K562 (cell line): Measurements from ENCODE around the gene DRAXIN. TPM values are rescaled to one million over a fixed set of nuclear protein-coding genes. Genes with fewer than 3 reads are reported as not detected.

ENCODE experiments used
- ATAC-seq: fragments of 200-7000 bp; cut with Tn5 transposase; 3 replicates; pipeline ENCODE4 v1.9.1; 2020; ENCODE audit warnings: moderate library complexity
- BruUV-seq: library from RNA; stranded (reverse); fragments of 400-500 nt; replicated peaks from 2 replicates; lab custom pipeline; 2021; lab: Mats Ljungman, UMichigan
- CTCF ChIA-PET: fragments of 300-600 bp; formaldehyde crosslinking; extraction: SDS; loops from one replicate; lab custom pipeline; 2021; ENCODE audit warnings: low intra/inter-chr PET ratio; lab: Yijun Ruan, JAX
- POLR2A ChIA-PET: fragments of 300-600, 350-650 bp; sonication (Branson Sonifier 250); formaldehyde crosslinking; extraction: SDS; loops from one replicate; lab custom pipeline; 2021; ENCODE audit warnings: antibody characterized with exemption, inconsistent platforms; lab: Yijun Ruan, JAX
- DNase-seq, 4 experiments: peaks; one replicate each; pipeline versions ENCODE4 v3.0.0 to v3.0.0-alpha.2; 2011 to 2018; ENCODE audit warnings: low spot score in 3 of 4, mixed read lengths in 3 of 4; ENCODE audit errors: extremely low read depth in 1 of 4
- FAIRE-seq: peaks from 2 replicates; lab custom pipeline; 2011; peaks lifted over from hg19 to GRCh38; lab: Jason Lieb, UNC
- H2AFZ ChIP-seq: 2 replicates; pipeline ENCODE4 v1.6.0; 2011; ENCODE audit warnings: low read depth, low read length, control low read depth, inconsistent platforms
- H3K27ac ChIP-seq: fragments of 200-600 bp; 3 replicates; pipeline ENCODE4 v1.8.0; 2011; ENCODE audit warnings: low read depth, mild to moderate bottlenecking, control low read depth, inconsistent platforms, low read length, moderate library complexity, mixed read lengths; ENCODE audit errors: extremely low read depth
- H3K27me3 ChIP-seq, 2 experiments: fragments of 300-600 bp in 1 of 2; 2 replicates in 1 of 2; 3 replicates in 1 of 2; pipeline versions ENCODE4 v1.6.0 to v1.8.0; 2011; ENCODE audit warnings: inconsistent platforms in 2 of 2, low read length in 2 of 2, mild to moderate bottlenecking in 1 of 2, mixed read lengths in 1 of 2, moderate library complexity in 1 of 2; ENCODE audit not compliant: control insufficient read depth in 2 of 2, insufficient read depth in 2 of 2
- H3K36me3 ChIP-seq: fragments of 300-600 bp; 3 replicates; pipeline ENCODE4 v1.8.0; 2011; ENCODE audit warnings: mild to moderate bottlenecking, low read length, inconsistent platforms; ENCODE audit not compliant: control insufficient read depth, insufficient read depth
- H3K4me1 ChIP-seq, 2 experiments: fragments of 200-600 bp in 1 of 2; replicated peaks in 1 of 2; 2 replicates in 1 of 2; 3 replicates in 1 of 2; pipeline versions ENCODE4 v1.5.1 to v1.8.0; 2011; ENCODE audit warnings: inconsistent platforms in 2 of 2, low read length in 2 of 2, mild to moderate bottlenecking in 1 of 2, mixed read lengths in 1 of 2, moderate library complexity in 1 of 2; ENCODE audit not compliant: control insufficient read depth in 2 of 2, insufficient read depth in 2 of 2
- H3K4me2 ChIP-seq: 2 replicates; pipeline ENCODE4 v1.6.1; 2011; ENCODE audit warnings: low read length, control low read depth, inconsistent platforms, mixed read lengths; ENCODE audit not compliant: insufficient read depth
- H3K4me3 ChIP-seq: fragments of 200-600 bp; sonication (generic), shearing (Covaris generic); 2 replicates; pipeline ENCODE4 v1.5.1; 2016; ENCODE audit warnings: control low read depth, inconsistent platforms
- H3K79me2 ChIP-seq: fragments of 200-600 bp; 3 replicates; pipeline ENCODE4 v1.8.0; 2011; ENCODE audit warnings: low read length, inconsistent platforms; ENCODE audit not compliant: control insufficient read depth, insufficient read depth
- H3K9ac ChIP-seq, 2 experiments: 2 replicates each; pipeline versions ENCODE4 v1.6.0 to v1.6.1; 2011; ENCODE audit warnings: low read depth in 2 of 2, low read length in 2 of 2, control low read depth in 1 of 2, inconsistent platforms in 1 of 2, mild to moderate bottlenecking in 1 of 2, mixed read lengths in 1 of 2; ENCODE audit not compliant: insufficient read depth in 1 of 2
- H3K9me1 ChIP-seq: one replicate; pipeline ENCODE4 v1.6.0; 2011; ENCODE audit warnings: inconsistent platforms, mild to moderate bottlenecking, low read length, moderate library complexity; ENCODE audit not compliant: control insufficient read depth, insufficient read depth
- H3K9me3 ChIP-seq: replicated peaks from 2 replicates; pipeline ENCODE4 v1.5.1; 2011; ENCODE audit warnings: low read depth, low read length, inconsistent platforms; ENCODE audit not compliant: control insufficient read depth, insufficient read depth
- H4K20me1 ChIP-seq: replicated peaks from 2 replicates; pipeline ENCODE4 v1.6.1; 2011; ENCODE audit warnings: low read length, inconsistent platforms, mixed read lengths; ENCODE audit not compliant: control insufficient read depth, insufficient read depth
- CHCHD3 ChIP-seq: fragments of 250-450 bp; sonication (Bioruptor Pico); IDR thresholded peaks from 2 replicates; pipeline ENCODE4 v2.1.2; 2022; ENCODE audit warnings: mild to moderate bottlenecking
- FOXJ3 ChIP-seq: sonication (generic); formaldehyde crosslinking; IDR thresholded peaks from 2 replicates; pipeline ENCODE4 v1.4.0; 2020; ENCODE audit warnings: mild to moderate bottlenecking, missing genetic modification reagents
- KLF16 ChIP-seq: IDR thresholded peaks from 2 replicates; pipeline ENCODE4 v1.6.1; 2016; ENCODE audit warnings: antibody characterized with exemption
- PTRF ChIP-seq: fragments of 450-650 bp; IDR thresholded peaks from 2 replicates; pipeline ENCODE4 v1.6.1; 2016; ENCODE audit warnings: mild to moderate bottlenecking, missing genetic modification characterization, missing compliant biosample characterization
- RBFOX2 ChIP-seq: fragments of 200-400 bp; formaldehyde crosslinking; IDR thresholded peaks from 2 replicates; pipeline ENCODE4 v1.6.1; 2017; ENCODE audit warnings: low read depth, mild to moderate bottlenecking, low read length, moderate library complexity
- TAF1 ChIP-seq: IDR thresholded peaks from 2 replicates; pipeline ENCODE4 v1.6.1; 2011; ENCODE audit warnings: mild to moderate bottlenecking, low read length, moderate library complexity; ENCODE audit not compliant: insufficient read depth, control insufficient read depth, severe bottlenecking; ENCODE audit errors: extremely low read depth
- WGBS: fragments of 100-300 bp; shearing (Covaris generic); methylation state at CpG from one replicate; pipeline ENCODE4 v1.1.6; 2016; ENCODE audit warnings: low coverage, mixed read lengths; ENCODE audit not compliant: insufficient coverage; ENCODE audit errors: missing lambda C conversion rate; 5-methylcytosine and 5-hydroxymethylcytosine counted together
- in situ Hi-C: fragments of 300-500 bp; cut with MboI; formaldehyde crosslinking; loops from 4 replicates; pipeline ENCODE4 v1.15.0; 2018; ENCODE audit warnings: inconsistent platforms, mixed read lengths
- intact Hi-C: fragments of 100-400 bp; cut with micrococcal nuclease; formaldehyde crosslinking; loops from 2 replicates; pipeline ENCODE4 v1.14.2; 2022
- polyA plus RNA-seq, 8 experiments: library from polyadenylated mRNA; depleted of rRNA in 4 of 8; stranded (reverse) in 5 of 8; unstranded in 3 of 8; fragments of >200 nt; fragmentation: Nextera tagmentation in 2 of 8; fragmentation: Illumina TruSeq in 1 of 8; extraction: Ambion mirVana in 2 of 8; extraction: Trizol in 1 of 8; gene quantifications; 2 replicates each; pipeline versions ENCODE4 v1.2.1 to v1.2.3, GENCODE V29; 2011 to 2014; ENCODE audit warnings: inconsistent platforms in 1 of 8, missing spikeins in 1 of 8
- total RNA-seq, 7 experiments: library from RNA; depleted of rRNA in 6 of 7; stranded (reverse); fragments of >200 nt in 6 of 7; fragmentation: Illumina TruSeq in 2 of 7; extraction: Trizol in 2 of 7; gene quantifications; 2 replicates each; pipeline versions ENCODE4 v1.2.1 to v1.2.3, GENCODE V29; 2011 to 2021; ENCODE audit warnings: low replicate concordance in 1 of 7
- TF ChIP-seq, protein P1 (sequence below): fragments of 450-650 bp; IDR thresholded peaks from 2 replicates; pipeline ENCODE4 v1.6.1; 2016; ENCODE audit warnings: mild to moderate bottlenecking, moderate library complexity

The DRAXIN gene
- total and polyA plus RNA-seq, 9 of the 15 experiments (the other 6 are each of a cell fraction or from before 2014, with no cell fraction given), result 0.01 to 0.04 (median 0.01) TPM; not detected in 6

DNA sequence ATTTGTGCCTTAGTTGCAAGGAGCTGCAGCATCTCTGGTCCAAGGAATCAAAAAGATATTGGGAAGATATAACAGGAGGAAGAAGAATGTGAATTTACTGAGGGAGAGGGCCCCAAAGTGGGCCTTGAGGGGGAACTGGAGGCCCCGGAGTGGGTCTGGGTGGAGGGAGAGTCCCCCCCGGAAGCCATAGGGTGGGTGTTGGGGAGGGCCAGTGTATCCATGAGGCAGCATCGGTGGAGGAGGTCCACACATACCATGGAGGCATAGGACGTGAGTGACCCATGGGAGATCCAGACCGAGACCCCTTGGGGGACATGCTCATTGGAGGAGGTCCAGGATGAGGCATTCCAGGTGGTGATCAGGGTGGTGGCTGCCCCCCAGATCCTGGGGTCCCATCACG lies 69.8 kb downstream of the DRAXIN start:
- Histone ChIP-seq H3K79me2 (no peaks in the 10 kb centered on the region), H3K36me3 (no peaks in the 10 kb centered on the region), H3K4me2 (no peak overlapping the region; the same call in 1 of the 2 replicates), H3K9ac (peak overlapping the region in 1 of 2 experiments; percentile 92; a peak in 2 of 4 replicates), H3K4me3 (no peak overlapping the region), H4K20me1 (no peaks in the 10 kb centered on the region), H3K4me1 (peaks cover 8 to 38% of the 10 kb centered on the region in 2 experiments; a peak in 3 of 5 replicates), H3K9me3 (peaks cover 3% of the 10 kb centered on the region; the same call in 1 of the 2 replicates), H2AFZ (no peak overlapping the region; the same call in 1 of the 2 replicates), H3K9me1 (no peaks in the 10 kb centered on the region), H3K27ac (no peak overlapping the region), H3K27me3 (no peaks in the 10 kb centered on the region)
- BruUV-seq, result no TSS peak
- in situ Hi-C loops, result no loop called here
- intact Hi-C loops, result no loop called here
- CTCF ChIA-PET, result no interaction called here
- ATAC-seq, result no peak
- WGBS, result 37% methylated on average over 6 of the region's 6 CpGs
- no peak for FAIRE-seq
- TF ChIP-seq TAF1 (no peak), KLF16 (no peak), CHCHD3 (CRISPR knock-in tag) (no peak), FOXJ3 (CRISPR knock-in tag) (no peak), PTRF (tag) (no peak), RBFOX2 (no peak)
- TF ChIP-seq, protein P1, sequence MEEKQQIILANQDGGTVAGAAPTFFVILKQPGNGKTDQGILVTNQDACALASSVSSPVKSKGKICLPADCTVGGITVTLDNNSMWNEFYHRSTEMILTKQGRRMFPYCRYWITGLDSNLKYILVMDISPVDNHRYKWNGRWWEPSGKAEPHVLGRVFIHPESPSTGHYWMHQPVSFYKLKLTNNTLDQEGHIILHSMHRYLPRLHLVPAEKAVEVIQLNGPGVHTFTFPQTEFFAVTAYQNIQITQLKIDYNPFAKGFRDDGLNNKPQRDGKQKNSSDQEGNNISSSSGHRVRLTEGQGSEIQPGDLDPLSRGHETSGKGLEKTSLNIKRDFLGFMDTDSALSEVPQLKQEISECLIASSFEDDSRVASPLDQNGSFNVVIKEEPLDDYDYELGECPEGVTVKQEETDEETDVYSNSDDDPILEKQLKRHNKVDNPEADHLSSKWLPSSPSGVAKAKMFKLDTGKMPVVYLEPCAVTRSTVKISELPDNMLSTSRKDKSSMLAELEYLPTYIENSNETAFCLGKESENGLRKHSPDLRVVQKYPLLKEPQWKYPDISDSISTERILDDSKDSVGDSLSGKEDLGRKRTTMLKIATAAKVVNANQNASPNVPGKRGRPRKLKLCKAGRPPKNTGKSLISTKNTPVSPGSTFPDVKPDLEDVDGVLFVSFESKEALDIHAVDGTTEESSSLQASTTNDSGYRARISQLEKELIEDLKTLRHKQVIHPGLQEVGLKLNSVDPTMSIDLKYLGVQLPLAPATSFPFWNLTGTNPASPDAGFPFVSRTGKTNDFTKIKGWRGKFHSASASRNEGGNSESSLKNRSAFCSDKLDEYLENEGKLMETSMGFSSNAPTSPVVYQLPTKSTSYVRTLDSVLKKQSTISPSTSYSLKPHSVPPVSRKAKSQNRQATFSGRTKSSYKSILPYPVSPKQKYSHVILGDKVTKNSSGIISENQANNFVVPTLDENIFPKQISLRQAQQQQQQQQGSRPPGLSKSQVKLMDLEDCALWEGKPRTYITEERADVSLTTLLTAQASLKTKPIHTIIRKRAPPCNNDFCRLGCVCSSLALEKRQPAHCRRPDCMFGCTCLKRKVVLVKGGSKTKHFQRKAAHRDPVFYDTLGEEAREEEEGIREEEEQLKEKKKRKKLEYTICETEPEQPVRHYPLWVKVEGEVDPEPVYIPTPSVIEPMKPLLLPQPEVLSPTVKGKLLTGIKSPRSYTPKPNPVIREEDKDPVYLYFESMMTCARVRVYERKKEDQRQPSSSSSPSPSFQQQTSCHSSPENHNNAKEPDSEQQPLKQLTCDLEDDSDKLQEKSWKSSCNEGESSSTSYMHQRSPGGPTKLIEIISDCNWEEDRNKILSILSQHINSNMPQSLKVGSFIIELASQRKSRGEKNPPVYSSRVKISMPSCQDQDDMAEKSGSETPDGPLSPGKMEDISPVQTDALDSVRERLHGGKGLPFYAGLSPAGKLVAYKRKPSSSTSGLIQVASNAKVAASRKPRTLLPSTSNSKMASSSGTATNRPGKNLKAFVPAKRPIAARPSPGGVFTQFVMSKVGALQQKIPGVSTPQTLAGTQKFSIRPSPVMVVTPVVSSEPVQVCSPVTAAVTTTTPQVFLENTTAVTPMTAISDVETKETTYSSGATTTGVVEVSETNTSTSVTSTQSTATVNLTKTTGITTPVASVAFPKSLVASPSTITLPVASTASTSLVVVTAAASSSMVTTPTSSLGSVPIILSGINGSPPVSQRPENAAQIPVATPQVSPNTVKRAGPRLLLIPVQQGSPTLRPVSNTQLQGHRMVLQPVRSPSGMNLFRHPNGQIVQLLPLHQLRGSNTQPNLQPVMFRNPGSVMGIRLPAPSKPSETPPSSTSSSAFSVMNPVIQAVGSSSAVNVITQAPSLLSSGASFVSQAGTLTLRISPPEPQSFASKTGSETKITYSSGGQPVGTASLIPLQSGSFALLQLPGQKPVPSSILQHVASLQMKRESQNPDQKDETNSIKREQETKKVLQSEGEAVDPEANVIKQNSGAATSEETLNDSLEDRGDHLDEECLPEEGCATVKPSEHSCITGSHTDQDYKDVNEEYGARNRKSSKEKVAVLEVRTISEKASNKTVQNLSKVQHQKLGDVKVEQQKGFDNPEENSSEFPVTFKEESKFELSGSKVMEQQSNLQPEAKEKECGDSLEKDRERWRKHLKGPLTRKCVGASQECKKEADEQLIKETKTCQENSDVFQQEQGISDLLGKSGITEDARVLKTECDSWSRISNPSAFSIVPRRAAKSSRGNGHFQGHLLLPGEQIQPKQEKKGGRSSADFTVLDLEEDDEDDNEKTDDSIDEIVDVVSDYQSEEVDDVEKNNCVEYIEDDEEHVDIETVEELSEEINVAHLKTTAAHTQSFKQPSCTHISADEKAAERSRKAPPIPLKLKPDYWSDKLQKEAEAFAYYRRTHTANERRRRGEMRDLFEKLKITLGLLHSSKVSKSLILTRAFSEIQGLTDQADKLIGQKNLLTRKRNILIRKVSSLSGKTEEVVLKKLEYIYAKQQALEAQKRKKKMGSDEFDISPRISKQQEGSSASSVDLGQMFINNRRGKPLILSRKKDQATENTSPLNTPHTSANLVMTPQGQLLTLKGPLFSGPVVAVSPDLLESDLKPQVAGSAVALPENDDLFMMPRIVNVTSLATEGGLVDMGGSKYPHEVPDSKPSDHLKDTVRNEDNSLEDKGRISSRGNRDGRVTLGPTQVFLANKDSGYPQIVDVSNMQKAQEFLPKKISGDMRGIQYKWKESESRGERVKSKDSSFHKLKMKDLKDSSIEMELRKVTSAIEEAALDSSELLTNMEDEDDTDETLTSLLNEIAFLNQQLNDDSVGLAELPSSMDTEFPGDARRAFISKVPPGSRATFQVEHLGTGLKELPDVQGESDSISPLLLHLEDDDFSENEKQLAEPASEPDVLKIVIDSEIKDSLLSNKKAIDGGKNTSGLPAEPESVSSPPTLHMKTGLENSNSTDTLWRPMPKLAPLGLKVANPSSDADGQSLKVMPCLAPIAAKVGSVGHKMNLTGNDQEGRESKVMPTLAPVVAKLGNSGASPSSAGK, result no peak
- no peak for DNase-seq
- POLR2A ChIA-PET, result interaction anchor here (0.7 to 1.4 kb wide), 3 partner anchors 27 to 147 kb away, joined by 3 to 4 read pairs (median 3); no protein-coding TSS in a partner anchor
